H1 (cell line): ENCODE data around the gene SMG1. TPM values are rescaled to one million over a fixed set of nuclear protein-coding genes. Genes with fewer than 3 reads are reported as not detected.

ENCODE experiments used
- CTCF ChIA-PET: fragments of 300-600 bp; sonication (Branson Sonifier 250); formaldehyde crosslinking; loops from one replicate; lab custom pipeline; 2021; ENCODE audit not compliant: partially characterized antibody; lab: Charles Lee
- POLR2A ChIA-PET: fragments of 300-600 bp; sonication (Branson Sonifier 250); formaldehyde crosslinking; loops from one replicate; lab custom pipeline; 2021; ENCODE audit warnings: inconsistent platforms; ENCODE audit not compliant: partially characterized antibody; lab: Charles Lee
- DNase-seq, 2 experiments: peaks; one replicate each; pipeline versions ENCODE4 v3.0.0 to v3.0.0-alpha.2; 2010 to 2022; ENCODE audit warnings: low spot score in 2 of 2, low read depth in 1 of 2, mixed read lengths in 1 of 2
- FAIRE-seq: peaks from 2 replicates; lab custom pipeline; 2011; peaks lifted over from hg19 to GRCh38; lab: Jason Lieb, UNC
- H2AFZ ChIP-seq: 2 replicates; pipeline ENCODE4 v1.8.1; 2012; ENCODE audit warnings: low read length, inconsistent platforms
- H2AK5ac ChIP-seq: 2 replicates; pipeline ENCODE4 v1.6.1; 2013; ENCODE audit warnings: low read depth, low read length
- H2BK120ac ChIP-seq: replicated peaks from 2 replicates; pipeline ENCODE3; 2013; ENCODE audit warnings: low read depth, low read length, inconsistent platforms
- H2BK12ac ChIP-seq: 2 replicates; pipeline ENCODE4 v1.6.1; 2013; ENCODE audit warnings: low read depth, low read length
- H2BK15ac ChIP-seq: 2 replicates; pipeline ENCODE4 v1.6.1; 2013; ENCODE audit warnings: low read length
- H2BK20ac ChIP-seq: 2 replicates; pipeline ENCODE4 v1.6.1; 2013; ENCODE audit warnings: low read length
- H2BK5ac ChIP-seq: 2 replicates; pipeline ENCODE4 v1.6.1; 2013; ENCODE audit warnings: low read depth, low read length
- H3K14ac ChIP-seq: 2 replicates; pipeline ENCODE4 v1.6.1; 2013; ENCODE audit warnings: inconsistent platforms; ENCODE audit not compliant: insufficient read length
- H3K18ac ChIP-seq: 2 replicates; pipeline ENCODE4 v1.6.1; 2013; ENCODE audit warnings: low read length; ENCODE audit errors: extremely low read depth
- H3K23ac ChIP-seq: 2 replicates; pipeline ENCODE4 v1.6.1; 2013; ENCODE audit warnings: inconsistent platforms; ENCODE audit not compliant: insufficient read length
- H3K23me2 ChIP-seq: 2 replicates; pipeline ENCODE4 v1.6.1; 2013; ENCODE audit warnings: low read depth, low read length
- H3K27ac ChIP-seq: 2 replicates; pipeline ENCODE4 v1.6.1; 2011; ENCODE audit warnings: low read depth, low read length, inconsistent platforms
- H3K27me3 ChIP-seq, 4 experiments: replicated peaks in 1 of 4; 1 replicate in 1 of 4; 2 replicates in 3 of 4; pipeline versions ENCODE4 v1.6.1 to v1.8.1; 2011 to 2013; ENCODE audit warnings: low read length in 3 of 4, mild to moderate bottlenecking in 3 of 4, inconsistent platforms in 2 of 4, mixed read lengths in 2 of 4, moderate library complexity in 1 of 4; ENCODE audit not compliant: control insufficient read depth in 3 of 4, insufficient read depth in 3 of 4; ENCODE audit errors: extremely low read depth in 1 of 4
- H3K36me3 ChIP-seq, 4 experiments: 2 replicates each; pipeline versions ENCODE4 v1.6.1 to v1.8.1; 2011 to 2013; ENCODE audit warnings: mild to moderate bottlenecking in 4 of 4, low read length in 3 of 4, moderate library complexity in 2 of 4, control low read depth in 1 of 4, inconsistent platforms in 1 of 4; ENCODE audit not compliant: insufficient read depth in 4 of 4, control insufficient read depth in 2 of 4
- H3K4ac ChIP-seq: replicated peaks from 2 replicates; pipeline ENCODE3; 2013; ENCODE audit warnings: low read length, low read depth, mixed read lengths, inconsistent platforms; ENCODE audit not compliant: insufficient read length
- H3K4me1 ChIP-seq, 4 experiments: replicated peaks in 1 of 4; 1 replicate in 1 of 4; 2 replicates in 3 of 4; pipeline versions ENCODE4 v1.6.1 to v1.8.1; 2011 to 2013; ENCODE audit warnings: low read length in 3 of 4, inconsistent platforms in 2 of 4, mixed read lengths in 1 of 4; ENCODE audit not compliant: insufficient read depth in 4 of 4, control insufficient read depth in 3 of 4
- H3K4me2 ChIP-seq, 2 experiments: 2 replicates each; pipeline versions ENCODE4 v1.6.1 to v1.8.1; 2011 to 2013; ENCODE audit warnings: low read depth in 2 of 2, low read length in 2 of 2, control low read depth in 1 of 2, inconsistent platforms in 1 of 2, mild to moderate bottlenecking in 1 of 2; ENCODE audit not compliant: insufficient read depth in 1 of 2
- H3K4me3 ChIP-seq, 4 experiments: fragments of 200-600, 300-600 bp in 1 of 4; sonication (generic), shearing (Covaris generic), sonication (Bioruptor Twin) in 1 of 4; 2 replicates each; pipeline versions ENCODE4 v1.5.1 to v1.8.1; 2011 to 2016; ENCODE audit warnings: low read length in 4 of 4, low read depth in 3 of 4, control low read depth in 2 of 4, inconsistent platforms in 2 of 4, mild to moderate bottlenecking in 2 of 4, mixed read lengths in 1 of 4, moderate library complexity in 1 of 4; ENCODE audit not compliant: insufficient read depth in 2 of 4; ENCODE audit errors: extremely low read depth in 1 of 4
- H3K56ac ChIP-seq: replicated peaks from 2 replicates; pipeline ENCODE3; 2013; ENCODE audit warnings: low read depth, mild to moderate bottlenecking, mixed read lengths, low read length, inconsistent platforms; ENCODE audit not compliant: insufficient read length
- H3K79me1 ChIP-seq: 2 replicates; pipeline ENCODE4 v1.6.1; 2013; ENCODE audit warnings: low read depth, low read length, control low read depth
- H3K79me2 ChIP-seq, 2 experiments: 2 replicates each; pipeline versions ENCODE4 v1.6.1 to v1.8.1; 2012 to 2013; ENCODE audit warnings: low read length in 2 of 2, mild to moderate bottlenecking in 2 of 2, inconsistent platforms in 1 of 2; ENCODE audit not compliant: insufficient read depth in 2 of 2, control insufficient read depth in 1 of 2
- H3K9ac ChIP-seq, 4 experiments: replicated peaks in 1 of 4; 1 replicate in 1 of 4; 2 replicates in 3 of 4; pipeline versions ENCODE4 v1.6.1 to v1.8.1; 2011 to 2013; ENCODE audit warnings: low read depth in 3 of 4, low read length in 3 of 4, control low read depth in 2 of 4, mild to moderate bottlenecking in 2 of 4, moderate library complexity in 2 of 4, inconsistent platforms in 1 of 4; ENCODE audit errors: extremely low read depth in 1 of 4
- H3K9me3 ChIP-seq, 2 experiments: 2 replicates each; pipeline versions ENCODE4 v1.6.1 to v1.8.1; 2012 to 2013; ENCODE audit warnings: mild to moderate bottlenecking in 2 of 2, moderate library complexity in 2 of 2, control low read depth in 1 of 2, inconsistent platforms in 1 of 2, low read depth in 1 of 2, low read length in 1 of 2, mixed read lengths in 1 of 2; ENCODE audit not compliant: insufficient read depth in 2 of 2
- H4K20me1 ChIP-seq, 2 experiments: replicated peaks in 1 of 2; 2 replicates each; pipeline versions ENCODE3 to v1.8.1; 2011 to 2013; ENCODE audit warnings: inconsistent platforms in 2 of 2, low read length in 2 of 2, mild to moderate bottlenecking in 1 of 2; ENCODE audit not compliant: insufficient read depth in 2 of 2, control insufficient read depth in 1 of 2
- H4K5ac ChIP-seq: 2 replicates; pipeline ENCODE4 v1.6.1; 2013; ENCODE audit warnings: low read length, low read depth, mixed read lengths, inconsistent platforms; ENCODE audit not compliant: insufficient read length
- H4K8ac ChIP-seq: 2 replicates; pipeline ENCODE4 v1.8.0; 2013; ENCODE audit warnings: mild to moderate bottlenecking, moderate library complexity, low read length, inconsistent platforms; ENCODE audit not compliant: insufficient read depth; ENCODE audit errors: extremely low read depth
- H4K91ac ChIP-seq: replicated peaks from 2 replicates; pipeline ENCODE3; 2013; ENCODE audit warnings: low read length, mixed read lengths, inconsistent platforms; ENCODE audit not compliant: insufficient read length
- CEBPB ChIP-seq: IDR thresholded peaks from 2 replicates; pipeline ENCODE4 v1.6.1; 2012; ENCODE audit warnings: low read depth, low read length
- E2F6 ChIP-seq: IDR thresholded peaks from 2 replicates; pipeline ENCODE4 v1.6.1; 2012; ENCODE audit warnings: inconsistent platforms
- TAF7 ChIP-seq: optimal IDR thresholded peaks from 2 replicates; pipeline ENCODE3; 2011; ENCODE audit warnings: low read depth, mild to moderate bottlenecking, inconsistent platforms, low read length, moderate library complexity, borderline replicate concordance
- whole genome bisulfite sequencing, 2 experiments: shearing (Covaris generic) in 1 of 2; methylation state at CpG; one replicate each; pipeline versions ENCODE4 v1.1.6 to v1.1.7; 2013 to 2015; ENCODE audit warnings: low lambda C conversion rate in 2 of 2, mixed read lengths in 2 of 2, inconsistent platforms in 1 of 2, low coverage in 1 of 2, missing lambda C conversion rate in 1 of 2; ENCODE audit not compliant: insufficient replicate concordance in 2 of 2, insufficient coverage in 1 of 2, insufficient read length in 1 of 2; ENCODE audit errors: extremely low coverage in 1 of 2, missing lambda C conversion rate in 1 of 2; 5-methylcytosine and 5-hydroxymethylcytosine counted together
- polyA plus RNA-seq, 7 experiments: library from polyadenylated mRNA; depleted of rRNA in 3 of 7; stranded (reverse) in 5 of 7; unstranded in 2 of 7; fragments of >200 nt in 5 of 7; fragments of 200-250 nt in 2 of 7; gene quantifications; 1 replicate in 5 of 7; 2 replicates in 1 of 7; 4 replicates in 1 of 7; pipeline versions ENCODE4 v1.2.1 to v1.2.3, GENCODE V29; 2011 to 2013; ENCODE audit warnings: missing spikeins in 2 of 7, mixed read lengths in 2 of 7
- total RNA-seq: library from RNA; stranded (reverse); fragmentation: NEBNext Ultra II Directional; extraction: Animal tissue kit (Norgen Biotek cat#: 25700); gene quantifications from 2 replicates; pipeline ENCODE4 v1.2.1, GENCODE V29; 2021

The SMG1 gene
- total and polyA plus RNA-seq, 2 of the 8 experiments (the other 6 are each of a cell fraction or from before 2014, with no cell fraction given) = 14.9 to 90.6 TPM

- FAIRE-seq = no peak
- no peaks in the 10 kb centered on the region for H3K23me2 ChIP-seq
- no peak overlapping the region for H3K56ac ChIP-seq
- no peak overlapping the region for H3K9ac ChIP-seq
- POLR2A ChIA-PET = interaction anchor here (3.3 kb wide), 1 partner anchor 51 kb away, joined by 13 read pairs; the partner anchor contains the start of gene ARL6IP1
- H2BK15ac ChIP-seq = no peak overlapping the region
- 88% methylated on average over 1 of the region's 1 CpG; no CpG with 5 or more reads in 1 of the 2 experiments for WGBS, 2 experiments
- no peaks in the 10 kb centered on the region for H3K4me1 ChIP-seq
- H3K18ac ChIP-seq = no peak overlapping the region
- no peak overlapping the region for H2AFZ ChIP-seq
- CTCF ChIA-PET = no interaction called here
- H2BK12ac ChIP-seq = no peak overlapping the region
- no peak overlapping the region for H2AK5ac ChIP-seq
- no peaks in the 10 kb centered on the region for H3K27me3 ChIP-seq
- no peak overlapping the region for H4K8ac ChIP-seq
- no peaks in the 10 kb centered on the region for H3K9me3 ChIP-seq
- H4K5ac ChIP-seq = no peak overlapping the region
- H4K20me1 ChIP-seq = peaks cover 0 to 3% of the 10 kb centered on the region in 2 experiments
- H3K23ac ChIP-seq = no peak overlapping the region
- H3K36me3 ChIP-seq = peaks cover 26 to 97% (median 61%) of the 10 kb centered on the region in 4 experiments
- DNase-seq = no peak
- H3K79me2 ChIP-seq = no peaks in the 10 kb centered on the region
- no peaks in the 10 kb centered on the region; the same call in 1 of the 2 replicates for H3K79me1 ChIP-seq
- H3K4me2 ChIP-seq = no peak overlapping the region
- H2BK20ac ChIP-seq = no peak overlapping the region
- no peak overlapping the region for H3K4ac ChIP-seq
- H3K14ac ChIP-seq = no peak overlapping the region
- no peak overlapping the region for H3K27ac ChIP-seq
- no peak overlapping the region for H2BK120ac ChIP-seq
- no peak overlapping the region for H3K4me3 ChIP-seq
- no peak overlapping the region for H4K91ac ChIP-seq
- H2BK5ac ChIP-seq = no peak overlapping the region
- TF ChIP-seq E2F6 (no peak), CEBPB (no peak), TAF7 (no peak)
Measured at GRCh38 chr16:18852647-18853046, 73.6 kb downstream of the SMG1 start.
